ENCODE results near the gene CSTF3. TPM values are rescaled to one million over a fixed set of nuclear protein-coding genes. Genes with fewer than 3 reads are reported as not detected.

Gene CSTF3
- total RNA-seq, 2 donors from 2014 or later: 5.5 to 8.7 TPM

- H3K4me1 ChIP-seq: no peaks in the 10 kb centered on the region
- TF ChIP-seq, protein P1, sequence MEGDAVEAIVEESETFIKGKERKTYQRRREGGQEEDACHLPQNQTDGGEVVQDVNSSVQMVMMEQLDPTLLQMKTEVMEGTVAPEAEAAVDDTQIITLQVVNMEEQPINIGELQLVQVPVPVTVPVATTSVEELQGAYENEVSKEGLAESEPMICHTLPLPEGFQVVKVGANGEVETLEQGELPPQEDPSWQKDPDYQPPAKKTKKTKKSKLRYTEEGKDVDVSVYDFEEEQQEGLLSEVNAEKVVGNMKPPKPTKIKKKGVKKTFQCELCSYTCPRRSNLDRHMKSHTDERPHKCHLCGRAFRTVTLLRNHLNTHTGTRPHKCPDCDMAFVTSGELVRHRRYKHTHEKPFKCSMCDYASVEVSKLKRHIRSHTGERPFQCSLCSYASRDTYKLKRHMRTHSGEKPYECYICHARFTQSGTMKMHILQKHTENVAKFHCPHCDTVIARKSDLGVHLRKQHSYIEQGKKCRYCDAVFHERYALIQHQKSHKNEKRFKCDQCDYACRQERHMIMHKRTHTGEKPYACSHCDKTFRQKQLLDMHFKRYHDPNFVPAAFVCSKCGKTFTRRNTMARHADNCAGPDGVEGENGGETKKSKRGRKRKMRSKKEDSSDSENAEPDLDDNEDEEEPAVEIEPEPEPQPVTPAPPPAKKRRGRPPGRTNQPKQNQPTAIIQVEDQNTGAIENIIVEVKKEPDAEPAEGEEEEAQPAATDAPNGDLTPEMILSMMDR (IDR thresholded peaks at IDR 0.05): no peak
- H3K9me3 ChIP-seq: no peaks in the 10 kb centered on the region
- no peak overlapping the region for H3K27ac ChIP-seq
- no peak for DNase-seq (ENCODE audit: low spot score)
- no peaks in the 10 kb centered on the region for H3K27me3 ChIP-seq
- H3K4me3 ChIP-seq: no peak overlapping the region
- peaks cover 4% of the 10 kb centered on the region for H3K36me3 ChIP-seq
Observed at GRCh38 chr11:33135216-33135615, 26.1 kb downstream of the CSTF3 start.

DNA sequence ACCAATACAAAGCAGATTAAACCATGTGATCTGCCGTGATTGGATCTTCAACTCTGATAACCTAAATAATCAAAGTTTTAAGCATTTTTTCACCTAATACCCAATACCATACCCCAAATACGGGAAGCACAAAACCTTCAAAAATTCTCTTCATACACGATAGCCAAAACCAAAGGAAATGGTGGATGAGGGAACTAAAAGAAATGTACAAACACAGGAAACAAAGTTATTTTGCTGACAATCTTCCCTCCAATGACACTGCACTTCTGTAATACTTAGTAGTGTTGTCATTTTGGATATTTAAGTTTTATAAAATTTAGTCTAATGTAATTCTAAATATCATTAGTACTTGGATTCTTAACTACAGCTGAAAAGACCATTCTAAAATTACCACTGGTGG is 27.0 kb downstream of the CSTF3 start:
- H3K27me3 ChIP-seq: no peaks in the 10 kb centered on the region
- no peaks in the 10 kb centered on the region for H3K4me1 ChIP-seq
- no peaks in the 10 kb centered on the region for H3K36me3 ChIP-seq
- no peak for DNase-seq (ENCODE audit: low spot score)
- H3K9me3 ChIP-seq: no peaks in the 10 kb centered on the region
- no peak overlapping the region for H3K27ac ChIP-seq
- H3K4me3 ChIP-seq: no peak overlapping the region
- TF ChIP-seq, protein P1 (IDR thresholded peaks at IDR 0.05): no peak

GRCh38 chr11:33133761-33134160 is 27.5 kb downstream of the CSTF3 start:
- Histone ChIP-seq H3K4me3 (no peak overlapping the region), H3K27me3 (no peaks in the 10 kb centered on the region), H3K4me1 (no peaks in the 10 kb centered on the region), H3K9me3 (no peaks in the 10 kb centered on the region), H3K27ac (no peak overlapping the region), H3K36me3 (no peaks in the 10 kb centered on the region)
- TF ChIP-seq, protein P1 (IDR thresholded peaks at IDR 0.05): no peak
- no peak for DNase-seq (ENCODE audit: low spot score)

DNA sequence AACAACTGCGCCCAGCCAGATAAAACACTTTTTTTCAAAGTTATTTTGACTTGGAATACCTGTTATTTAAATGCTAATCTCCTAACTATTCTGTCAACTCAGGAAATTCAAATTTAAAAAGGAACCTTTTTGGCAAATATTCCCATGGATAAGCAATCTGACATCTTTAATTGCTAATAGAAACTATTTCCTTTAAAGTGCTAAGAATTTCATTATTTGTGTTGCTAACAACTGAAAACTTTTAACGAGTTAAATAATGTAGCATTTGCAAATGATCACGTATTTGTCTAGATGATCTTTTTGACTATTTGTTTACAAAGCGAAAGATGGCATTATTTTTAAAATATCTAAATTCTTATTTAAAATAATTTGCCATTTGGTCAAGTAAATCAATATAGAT is 28.8 kb downstream of the CSTF3 start:
- Histone ChIP-seq H3K4me3 (no peak overlapping the region), H3K27me3 (no peaks in the 10 kb centered on the region), H3K27ac (no peak overlapping the region), H3K4me1 (no peaks in the 10 kb centered on the region), H3K36me3 (no peaks in the 10 kb centered on the region), H3K9me3 (no peaks in the 10 kb centered on the region)
- TF ChIP-seq, protein P1 (IDR thresholded peaks at IDR 0.05): no peak
- DNase-seq (ENCODE audit: low spot score): no peak

GRCh38 chr11:33128739-33129138 is 32.5 kb downstream of the CSTF3 start:
- no peak for DNase-seq (ENCODE audit: low spot score)
- H3K4me3 ChIP-seq: no peak overlapping the region
- H3K27ac ChIP-seq: no peak overlapping the region
- no peaks in the 10 kb centered on the region for H3K9me3 ChIP-seq
- H3K36me3 ChIP-seq: no peaks in the 10 kb centered on the region
- H3K27me3 ChIP-seq: no peaks in the 10 kb centered on the region
- no peaks in the 10 kb centered on the region for H3K4me1 ChIP-seq
- TF ChIP-seq, protein P1 (IDR thresholded peaks at IDR 0.05): no peak

- no peaks in the 10 kb centered on the region for H3K36me3 ChIP-seq
- TF ChIP-seq, protein P1 (IDR thresholded peaks at IDR 0.05): no peak
- DNase-seq (ENCODE audit: low spot score): no peak
- no peak overlapping the region for H3K27ac ChIP-seq
- no peaks in the 10 kb centered on the region for H3K9me3 ChIP-seq
- H3K27me3 ChIP-seq: no peaks in the 10 kb centered on the region
- no peaks in the 10 kb centered on the region for H3K4me1 ChIP-seq
- no peak overlapping the region for H3K4me3 ChIP-seq
Observed at GRCh38 chr11:33125611-33126010, 35.7 kb downstream of the CSTF3 start.
